HAP-1 (cell line): ENCODE data around the gene SLC25A26.

Experiments used
- DNase-seq, 2 experiments: peaks; one replicate each; pipeline ENCODE4 v3.0.0-alpha.2; 2016 to 2020; ENCODE audit warnings: low spot score in 2 of 2
- H3K27me3 ChIP-seq: fragments of 250-450 bp; sonication (Bioruptor Pico); 2 replicates; pipeline ENCODE4 v1.5.1; 2020; ENCODE audit warnings: low read depth, mild to moderate bottlenecking, moderate library complexity
- H3K36me3 ChIP-seq: fragments of 250-450 bp; sonication (Bioruptor Pico); replicated peaks from 2 replicates; pipeline ENCODE4 v1.5.1; 2020; ENCODE audit warnings: mild to moderate bottlenecking
- H3K4me1 ChIP-seq: fragments of 250-450 bp; sonication (Bioruptor Pico); 2 replicates; pipeline ENCODE4 v1.5.1; 2020; ENCODE audit warnings: mild to moderate bottlenecking
- H3K4me3 ChIP-seq: fragments of 250-450 bp; sonication (Bioruptor Pico); 2 replicates; pipeline ENCODE4 v1.5.1; 2020; ENCODE audit warnings: mild to moderate bottlenecking, moderate library complexity
- H3K9me3 ChIP-seq: fragments of 250-450 bp; sonication (Bioruptor Pico); 2 replicates; pipeline ENCODE4 v1.5.1; 2020; ENCODE audit warnings: mild to moderate bottlenecking, moderate library complexity
- in situ Hi-C: fragments of 300-500 bp; cut with MboI; formaldehyde crosslinking; loops from 3 replicates; pipeline ENCODE4 v1.14.3; 2020; ENCODE audit warnings: low sequenced_read_pairs, inconsistent platforms, mixed read lengths

The SLC25A26 gene

DNA sequence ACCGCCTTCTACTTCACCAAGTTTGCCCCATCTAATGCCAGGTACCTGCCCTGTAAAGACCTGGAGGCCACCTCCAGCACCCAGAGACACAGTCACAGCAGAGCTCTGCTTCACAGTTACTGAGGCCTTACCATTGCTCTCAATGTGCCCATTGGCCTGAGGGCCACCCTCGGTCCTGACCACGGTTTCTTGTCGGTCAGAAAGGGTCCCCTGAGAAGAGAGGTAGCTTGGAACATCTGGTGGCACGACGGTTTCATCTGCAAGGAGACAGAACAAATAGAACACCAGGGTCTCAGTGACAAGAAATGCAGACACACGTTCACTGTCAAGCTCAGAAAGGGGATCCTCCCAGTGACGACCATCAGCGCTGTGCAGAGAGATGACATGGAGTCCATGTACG is 161.3 kb downstream of the SLC25A26 start:
- Histone ChIP-seq H3K9me3 (peaks cover 2% of the 10 kb centered on the region; the same call in 1 of the 2 replicates), H3K27me3 (no peaks in the 10 kb centered on the region), H3K4me1 (no peaks in the 10 kb centered on the region), H3K36me3 (peaks cover 37% of the 10 kb centered on the region), H3K4me3 (no peak overlapping the region)
- DNase-seq = no peak
- in situ Hi-C loops = no loop called here

DNA sequence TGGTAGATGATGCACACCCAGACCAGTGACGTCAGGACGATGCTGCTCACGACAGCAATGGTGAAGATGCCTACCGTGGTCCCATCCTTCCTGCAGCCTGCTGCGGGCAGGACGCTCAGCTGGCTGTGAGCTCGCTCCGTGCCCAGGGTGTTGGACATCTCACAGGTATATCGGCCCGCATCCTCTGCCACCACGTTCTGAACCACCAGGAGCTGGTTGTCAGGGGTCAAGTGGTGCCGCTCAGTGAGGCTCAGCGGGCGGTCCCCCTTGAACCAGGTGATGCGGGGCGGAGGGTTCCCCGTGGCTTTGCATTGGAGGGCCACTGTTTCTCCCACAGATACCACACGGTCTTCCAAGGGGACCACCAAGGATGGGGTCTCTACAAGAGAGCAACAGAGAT is 162.2 kb downstream of the SLC25A26 start:
- in situ Hi-C loops = no loop called here
- Histone ChIP-seq H3K36me3 (peaks cover 37% of the 10 kb centered on the region), H3K4me1 (no peaks in the 10 kb centered on the region), H3K4me3 (no peak overlapping the region), H3K9me3 (peaks cover 2% of the 10 kb centered on the region; the same call in 1 of the 2 replicates), H3K27me3 (no peaks in the 10 kb centered on the region)
- no peak for DNase-seq

- DNase-seq = no peak
- Histone ChIP-seq H3K9me3 (peaks cover 2% of the 10 kb centered on the region; the same call in 1 of the 2 replicates), H3K36me3 (peaks cover 36% of the 10 kb centered on the region), H3K4me1 (no peaks in the 10 kb centered on the region), H3K4me3 (no peak overlapping the region), H3K27me3 (no peaks in the 10 kb centered on the region)
- in situ Hi-C loops = no loop called here
These were observed 163.4 kb downstream of the SLC25A26 start for GRCh38 chr3:66383998-66384745.

DNA sequence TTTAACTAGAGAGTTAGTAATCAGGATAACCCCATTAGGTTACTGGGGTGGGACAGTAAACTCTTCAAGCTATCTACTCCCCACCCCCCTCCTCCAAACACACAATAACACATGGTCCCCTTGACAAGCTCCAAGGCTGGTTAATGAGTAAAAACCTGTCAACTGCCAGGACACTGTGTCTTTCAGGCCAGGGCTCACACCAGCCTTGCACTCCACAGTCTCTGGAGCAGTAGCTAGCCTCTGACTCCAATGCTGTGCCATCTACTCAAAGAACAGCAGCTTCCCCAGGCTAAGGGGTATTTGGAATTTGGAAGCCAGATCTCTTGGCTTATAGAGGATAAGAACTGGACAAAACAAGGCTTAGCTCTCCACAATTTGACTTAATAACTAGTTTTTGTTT is 164.3 kb downstream of the SLC25A26 start:
- no peak overlapping the region for H3K4me3 ChIP-seq
- in situ Hi-C loops = no loop called here

DNA sequence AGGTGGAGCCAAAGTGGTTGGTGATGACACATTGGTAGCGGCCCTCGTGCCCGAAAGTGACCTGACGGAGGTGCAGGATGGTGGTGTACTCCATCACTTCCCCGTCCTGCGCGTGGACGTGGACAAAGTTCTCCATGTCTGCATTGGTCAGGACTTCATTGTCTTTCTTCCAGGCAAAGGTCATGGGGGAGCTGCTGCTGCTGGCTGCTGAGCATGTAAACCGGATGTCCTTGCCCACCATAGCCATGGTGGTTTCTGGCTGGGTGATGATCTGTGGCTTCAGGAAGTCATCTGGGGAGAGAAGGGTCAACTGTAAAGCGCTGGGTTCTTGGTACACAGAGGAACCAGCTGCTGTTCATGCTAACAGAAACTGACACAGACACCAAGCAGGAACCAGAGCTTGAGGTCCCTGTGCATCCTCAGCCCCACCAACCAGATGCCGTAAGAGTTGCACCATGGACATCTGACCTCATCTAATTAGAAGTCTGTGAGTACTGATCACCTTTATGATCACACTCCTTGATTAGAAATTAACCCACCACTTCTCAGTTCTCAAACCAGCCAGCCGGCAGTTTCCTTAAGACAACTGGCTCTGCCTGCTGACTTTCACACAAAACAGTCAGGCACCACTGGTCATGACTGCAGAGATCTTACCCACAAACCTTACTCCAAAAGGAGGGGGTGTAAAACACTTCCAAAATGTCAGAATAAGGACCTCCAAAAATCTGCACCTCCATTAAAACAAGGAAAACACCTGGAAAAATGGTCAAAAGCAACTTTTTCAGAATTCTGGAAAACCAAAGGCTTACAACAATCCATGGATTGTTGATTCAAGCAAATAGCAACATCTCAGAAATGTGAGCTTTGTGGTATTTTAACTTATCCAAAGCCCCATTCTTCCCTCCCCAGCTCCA is 165.5 kb downstream of the SLC25A26 start:
- no peaks in the 10 kb centered on the region for H3K4me1 ChIP-seq
- peaks cover 21% of the 10 kb centered on the region for H3K36me3 ChIP-seq
- H3K9me3 ChIP-seq = peaks cover 2% of the 10 kb centered on the region; the same call in 1 of the 2 replicates
- in situ Hi-C loops = no loop called here
- DNase-seq = no peak
- H3K27me3 ChIP-seq = no peaks in the 10 kb centered on the region
- H3K4me3 ChIP-seq = no peak overlapping the region

More for the DNA sequence above, 164.3 kb downstream of the SLC25A26 start:
- H3K4me1 ChIP-seq = no peaks in the 10 kb centered on the region
- H3K27me3 ChIP-seq = no peaks in the 10 kb centered on the region
- DNase-seq = no peak
- H3K36me3 ChIP-seq = peaks cover 27% of the 10 kb centered on the region
- peaks cover 2% of the 10 kb centered on the region; the same call in 1 of the 2 replicates for H3K9me3 ChIP-seq

DNA sequence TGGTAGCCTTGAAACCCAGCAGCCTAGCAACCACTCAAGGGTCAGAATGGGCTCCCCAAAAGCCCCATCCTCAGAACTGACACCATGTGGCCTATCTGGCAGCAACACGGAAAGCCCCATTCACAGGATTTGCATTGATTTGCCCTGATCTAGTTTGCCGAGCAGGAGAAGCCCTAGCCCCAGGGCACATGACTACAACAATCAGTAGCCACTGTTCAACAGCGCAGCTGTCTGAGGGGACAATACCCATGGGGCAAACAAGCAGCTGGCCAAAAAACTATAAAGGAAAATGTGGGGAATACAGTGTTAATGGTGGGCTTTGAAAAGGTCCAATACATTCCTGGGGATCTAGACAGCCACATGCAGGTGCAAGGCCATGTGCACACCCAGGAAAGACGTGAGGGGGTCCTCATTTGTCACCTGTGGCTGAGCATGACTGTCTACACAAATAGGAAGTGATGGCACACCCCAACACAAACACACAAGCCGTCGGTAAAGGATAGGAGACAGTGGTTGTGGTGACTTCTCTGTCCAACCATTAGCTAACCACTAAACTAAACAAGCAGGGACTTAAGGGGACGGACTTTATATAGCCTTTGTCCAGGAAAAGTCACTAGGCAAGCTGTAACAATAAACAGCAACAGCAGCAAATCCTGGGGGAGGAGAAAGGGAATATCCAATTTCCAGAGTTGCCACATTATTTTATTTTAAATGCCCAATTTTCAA is 166.3 kb downstream of the SLC25A26 start:
- Histone ChIP-seq H3K4me1 (no peaks in the 10 kb centered on the region), H3K9me3 (peaks cover 2% of the 10 kb centered on the region; the same call in 1 of the 2 replicates), H3K4me3 (no peak overlapping the region), H3K27me3 (no peaks in the 10 kb centered on the region), H3K36me3 (peaks cover 20% of the 10 kb centered on the region)
- in situ Hi-C loops = no loop called here
- no peak for DNase-seq

- Histone ChIP-seq H3K36me3 (peaks cover 8% of the 10 kb centered on the region), H3K27me3 (no peaks in the 10 kb centered on the region), H3K4me3 (no peak overlapping the region), H3K4me1 (no peaks in the 10 kb centered on the region), H3K9me3 (peaks cover 2% of the 10 kb centered on the region; the same call in 1 of the 2 replicates)
- no peak for DNase-seq
- in situ Hi-C loops = no loop called here
These were observed 169.2 kb downstream of the SLC25A26 start for GRCh38 chr3:66390013-66390412.

GRCh38 chr3:66392512-66392911 is 171.7 kb downstream of the SLC25A26 start:
- Histone ChIP-seq H3K36me3 (no peaks in the 10 kb centered on the region), H3K9me3 (no peaks in the 10 kb centered on the region), H3K4me1 (no peaks in the 10 kb centered on the region), H3K27me3 (no peaks in the 10 kb centered on the region), H3K4me3 (no peak overlapping the region)
- no peak for DNase-seq
- in situ Hi-C loops = no loop called here

- in situ Hi-C loops = no loop called here
- Histone ChIP-seq H3K27me3 (no peaks in the 10 kb centered on the region), H3K36me3 (no peaks in the 10 kb centered on the region), H3K9me3 (no peaks in the 10 kb centered on the region), H3K4me1 (no peaks in the 10 kb centered on the region), H3K4me3 (no peak overlapping the region)
- no peak for DNase-seq
These were observed 172.1 kb downstream of the SLC25A26 start for GRCh38 chr3:66392966-66393332.

DNA sequence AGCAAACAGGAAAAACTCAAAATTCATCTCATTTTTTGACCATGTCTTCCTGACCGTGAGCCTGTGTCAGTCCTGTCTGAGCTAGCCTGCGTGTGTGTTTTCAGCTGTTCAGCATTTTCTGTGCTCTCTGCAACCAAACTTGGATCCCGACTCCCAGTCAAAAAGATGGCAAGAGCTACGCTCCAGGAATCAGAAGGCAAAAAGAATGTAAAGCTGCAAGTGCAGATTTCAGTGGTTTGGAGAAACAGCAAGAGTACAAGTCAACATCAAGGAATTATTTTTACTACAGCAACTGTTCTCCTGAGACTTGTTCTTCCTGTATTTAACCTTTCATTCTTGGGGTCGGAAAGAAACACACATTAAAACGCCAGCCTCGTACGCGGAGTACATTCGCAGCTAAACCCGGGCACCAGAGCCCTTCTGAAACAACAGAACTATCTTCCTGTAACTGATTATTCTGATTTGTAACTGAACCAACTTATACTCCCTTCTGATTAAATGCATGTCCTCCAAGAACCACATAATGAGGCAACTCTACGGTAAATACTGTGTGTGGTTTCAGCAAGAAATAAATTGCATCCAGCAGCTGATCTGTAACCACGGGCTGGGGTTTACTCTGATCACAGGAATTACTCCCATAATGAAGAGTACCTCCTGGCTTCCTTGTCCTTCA is 172.7 kb downstream of the SLC25A26 start:
- no peaks in the 10 kb centered on the region for H3K4me1 ChIP-seq
- H3K36me3 ChIP-seq = no peaks in the 10 kb centered on the region
- H3K4me3 ChIP-seq = no peak overlapping the region
- DNase-seq = no peak
- H3K9me3 ChIP-seq = no peaks in the 10 kb centered on the region
- H3K27me3 ChIP-seq = no peaks in the 10 kb centered on the region
- in situ Hi-C loops = no loop called here

GRCh38 chr3:66394019-66394752 is 173.4 kb downstream of the SLC25A26 start:
- Histone ChIP-seq H3K27me3 (no peaks in the 10 kb centered on the region), H3K9me3 (no peaks in the 10 kb centered on the region), H3K4me1 (no peaks in the 10 kb centered on the region), H3K4me3 (no peak overlapping the region), H3K36me3 (no peaks in the 10 kb centered on the region)
- in situ Hi-C loops = no loop called here
- no peak for DNase-seq

- H3K4me3 ChIP-seq = no peak overlapping the region
- H3K27me3 ChIP-seq = no peaks in the 10 kb centered on the region
- in situ Hi-C loops = no loop called here
- H3K36me3 ChIP-seq = no peaks in the 10 kb centered on the region
- no peaks in the 10 kb centered on the region for H3K4me1 ChIP-seq
- H3K9me3 ChIP-seq = no peaks in the 10 kb centered on the region
- DNase-seq = no peak
These were observed 174.0 kb downstream of the SLC25A26 start for GRCh38 chr3:66394753-66395249.
